GM19395 (cell line): Measurements from ENCODE around the gene KLF13.

Source experiments
- ATAC-seq: cut with Tn5 transposase; IDR thresholded peaks from one replicate; pipeline ENCODE4 v1.9.1; 2021; ENCODE audit warnings: mild to moderate bottlenecking, moderate library complexity; ENCODE audit not compliant: unreplicated experiment

The KLF13 gene

DNA sequence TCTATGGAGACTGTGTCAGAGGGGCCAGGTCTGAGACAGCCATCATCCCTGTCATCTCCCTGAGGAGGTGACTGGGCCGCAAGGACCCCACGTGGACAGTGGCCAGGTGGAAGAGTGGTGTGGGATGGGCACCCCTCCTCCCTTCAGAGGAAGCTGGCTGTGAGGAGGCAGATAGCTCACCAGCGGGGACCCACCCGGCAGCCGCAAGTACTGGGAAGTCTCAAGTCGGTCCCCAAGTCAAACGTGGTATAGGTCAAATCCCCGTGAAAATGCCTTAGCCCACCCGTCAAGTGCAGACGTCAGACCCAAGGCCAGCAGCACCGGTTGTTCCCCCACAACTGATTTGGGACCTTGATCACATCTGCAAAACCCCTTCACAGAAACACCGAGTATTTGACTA is 12.3 kb upstream of the KLF13 start:
- no peak for ATAC-seq

DNA sequence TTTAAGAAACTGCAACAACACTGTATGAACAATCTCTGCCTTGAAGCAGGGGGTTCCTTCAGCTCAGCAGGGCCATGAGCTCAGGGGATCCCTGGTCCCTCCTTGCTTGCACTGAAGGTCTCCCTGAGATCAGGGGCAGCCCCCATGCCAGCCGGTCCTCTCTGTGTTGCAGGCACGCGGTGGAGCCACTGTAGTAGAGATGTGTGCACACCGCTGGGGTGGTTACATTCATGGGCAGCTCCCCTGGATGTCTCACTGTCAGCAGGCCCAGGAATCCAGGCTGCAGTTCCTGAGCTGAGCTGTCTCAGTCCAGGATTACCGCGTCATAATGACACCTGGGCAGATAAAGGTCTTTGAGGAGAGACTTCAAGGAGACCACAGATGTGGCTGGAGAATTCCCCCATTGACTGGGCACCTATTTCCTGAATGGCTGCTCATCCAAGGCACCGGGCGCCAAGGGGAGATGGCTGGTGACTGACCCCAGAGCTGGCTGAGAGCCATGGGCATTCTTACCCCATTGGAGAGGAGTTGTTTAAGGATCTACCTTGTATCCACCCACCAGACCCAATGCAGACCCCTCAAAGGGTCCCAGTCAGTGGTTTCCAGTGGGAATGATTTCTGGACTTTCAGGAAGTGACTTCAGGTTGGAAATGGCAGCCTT is 10.4 kb upstream of the KLF13 start:
- ATAC-seq: no peak

DNA sequence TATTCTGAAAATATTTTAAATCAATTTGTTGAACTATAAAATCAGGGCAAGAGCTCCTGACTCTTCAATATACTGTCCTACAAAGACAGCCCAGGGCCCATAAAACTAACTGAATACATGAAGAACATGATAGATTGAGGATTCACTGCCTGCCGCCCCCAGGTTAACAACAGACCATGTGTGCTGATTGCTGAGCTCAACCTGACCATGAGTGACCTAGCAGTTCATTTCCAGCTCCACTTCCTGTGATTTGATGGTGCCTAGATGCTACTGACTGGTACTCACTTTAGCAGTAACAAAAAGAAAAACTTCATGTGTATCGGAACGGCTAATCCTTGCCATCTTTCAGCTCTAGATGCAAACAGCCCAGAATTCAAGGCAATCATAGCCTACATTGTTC is 9.6 kb upstream of the KLF13 start:
- ATAC-seq: no peak

DNA sequence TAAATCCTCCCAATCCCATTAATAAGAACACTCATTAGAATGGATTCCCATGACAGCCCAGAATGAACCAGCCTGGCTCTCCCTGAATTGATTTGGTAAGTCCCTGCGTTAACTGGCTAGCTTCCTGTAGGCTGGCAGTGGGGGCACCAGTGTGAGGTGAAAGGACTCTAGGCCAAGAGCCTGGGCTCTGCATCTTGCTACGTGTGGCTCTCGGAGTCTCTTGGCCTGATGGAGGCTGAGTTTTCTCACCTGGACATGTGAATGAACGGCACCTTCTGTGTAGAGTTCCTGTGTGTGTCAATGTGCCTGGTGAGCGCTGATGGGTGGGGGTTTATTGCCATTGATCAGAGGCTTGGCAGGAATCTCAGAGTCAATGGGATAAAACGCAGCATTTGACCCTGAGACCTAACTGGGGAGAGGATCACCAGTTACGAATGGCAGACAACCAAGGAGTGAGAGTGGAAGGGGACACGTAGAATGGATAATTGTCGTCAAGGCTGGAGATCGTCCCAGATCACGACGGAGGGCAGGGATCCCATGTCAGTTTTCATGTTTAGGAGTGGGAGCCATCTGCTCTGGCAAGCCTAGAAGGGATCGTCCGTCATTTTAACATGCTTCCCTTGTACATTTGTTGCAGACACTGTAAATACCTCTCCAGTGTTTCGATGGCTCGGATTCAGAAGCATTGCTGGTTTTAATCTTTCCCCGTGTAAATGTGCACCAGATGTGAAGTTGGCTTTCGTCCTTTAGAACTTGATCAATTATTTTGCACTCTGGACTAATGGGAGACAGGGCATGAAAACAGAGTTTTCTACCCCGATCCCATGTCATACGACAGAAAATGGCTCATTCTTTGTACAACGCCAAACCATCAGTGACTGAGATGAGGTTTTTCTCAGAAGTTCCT is 9.0 kb upstream of the KLF13 start:
- no peak for ATAC-seq

DNA sequence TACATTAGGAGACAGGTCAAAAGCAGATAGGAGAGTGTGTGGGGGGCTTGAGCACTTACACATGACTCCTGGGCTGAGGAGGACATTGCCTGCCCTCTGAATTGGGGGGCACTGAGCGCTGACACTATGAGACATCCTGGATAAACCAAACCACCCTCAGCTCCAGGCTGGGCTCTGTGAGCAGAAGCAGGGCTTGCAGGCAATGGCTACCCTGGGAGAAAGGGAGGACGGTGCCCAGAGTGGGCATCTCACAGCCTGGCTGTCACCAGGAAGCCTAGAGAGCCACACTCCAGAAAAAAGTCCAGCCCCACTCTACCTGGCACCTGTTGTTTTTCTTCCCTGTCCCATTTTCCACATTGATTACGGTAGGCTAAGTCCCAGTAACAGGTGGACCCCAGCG is 8.2 kb upstream of the KLF13 start:
- ATAC-seq: no peak

DNA sequence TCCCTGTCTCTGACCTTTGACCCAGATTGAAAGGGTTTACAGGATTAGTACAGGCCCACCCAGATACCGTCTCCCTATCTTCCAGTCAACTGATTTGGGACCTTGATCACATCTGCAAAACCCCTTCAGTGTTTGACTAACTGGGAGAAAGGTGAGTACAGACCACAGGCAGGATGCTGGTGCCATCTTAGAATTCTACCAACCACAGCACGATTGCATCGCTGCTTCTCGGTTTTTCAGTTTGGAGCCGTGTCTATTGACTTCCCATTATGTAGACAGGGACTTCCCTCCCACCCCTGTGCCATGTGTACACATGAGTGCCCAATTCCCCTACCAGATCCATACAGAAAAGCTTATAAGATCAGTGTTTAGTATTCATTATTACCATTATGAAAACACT is 6.6 kb upstream of the KLF13 start:
- ATAC-seq: no peak

DNA sequence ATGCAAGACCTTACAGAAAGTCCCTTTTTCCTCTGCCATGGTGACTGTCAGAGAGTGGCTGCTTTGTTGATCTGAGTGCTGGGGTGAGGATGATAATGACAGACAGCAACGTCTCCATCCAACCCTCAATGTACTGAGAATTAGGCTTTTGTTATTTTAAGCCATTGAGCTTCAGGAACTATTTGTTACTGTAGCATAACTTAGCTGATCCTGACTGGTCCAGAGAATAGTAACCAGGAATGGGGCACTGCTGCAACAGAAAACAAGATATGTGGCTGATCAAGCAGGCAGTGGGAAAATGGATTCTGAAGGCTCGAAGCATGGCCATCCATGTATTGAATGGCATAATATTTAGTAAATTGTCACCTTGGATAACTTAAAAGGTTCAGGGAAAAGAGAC is 5.2 kb upstream of the KLF13 start:
- ATAC-seq: no peak

DNA sequence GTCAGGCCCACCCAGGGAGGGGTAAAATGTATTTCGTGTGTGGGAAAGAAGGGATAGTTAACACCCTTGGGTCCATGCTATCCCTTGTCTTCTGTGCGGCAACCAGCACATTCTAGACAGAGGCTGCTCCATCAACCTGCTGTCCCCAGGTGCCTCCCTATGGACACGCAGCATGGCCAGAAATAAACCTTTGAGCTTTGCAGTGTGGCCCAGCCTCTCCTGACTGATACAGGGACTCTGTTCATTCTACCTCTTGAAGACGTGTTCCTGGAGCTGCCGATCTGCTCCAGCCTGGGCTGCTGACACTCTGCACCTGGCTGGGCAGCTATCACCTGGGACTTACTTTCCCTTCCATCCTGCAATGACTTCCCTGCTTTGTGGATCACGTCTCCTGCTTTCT is 4.1 kb upstream of the KLF13 start:
- no peak for ATAC-seq

DNA sequence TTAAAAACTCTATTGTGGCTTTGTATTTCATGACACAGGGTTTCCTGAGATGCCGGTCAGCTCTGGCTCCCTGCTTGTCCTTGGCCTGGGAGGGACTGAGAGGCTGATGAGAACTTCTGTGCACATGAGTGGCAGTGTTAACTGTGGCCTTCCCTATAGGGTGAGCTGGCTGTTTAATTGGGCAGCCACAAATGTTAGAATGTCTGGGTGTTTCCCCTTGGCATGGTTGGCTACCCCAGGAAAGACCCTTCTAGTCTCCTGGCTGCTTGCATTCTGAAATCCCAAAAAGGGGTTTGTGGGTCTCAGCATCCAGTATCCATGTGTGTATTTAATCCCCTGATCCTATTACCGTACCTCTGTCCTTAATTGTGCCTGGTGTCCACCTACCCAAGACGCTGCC is 3.0 kb upstream of the KLF13 start:
- ATAC-seq: no peak

DNA sequence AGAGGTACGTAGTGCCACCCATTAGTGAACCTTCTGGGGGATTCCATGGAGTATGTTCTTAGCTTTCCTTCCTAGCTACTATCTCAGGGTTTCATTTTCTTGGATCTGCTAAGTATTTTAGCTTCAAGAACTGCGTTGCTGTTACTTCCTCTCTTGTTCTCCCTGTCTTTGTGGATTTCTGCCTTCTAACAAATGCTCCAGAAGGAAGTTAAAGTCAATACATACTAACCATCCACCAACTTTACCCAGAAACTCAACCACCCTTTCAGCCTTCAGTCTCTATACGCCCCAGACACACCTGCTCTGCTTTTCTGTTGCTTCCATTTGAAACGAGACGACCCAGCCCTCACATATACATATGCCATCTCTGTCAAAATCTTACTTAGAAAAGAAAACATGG is 2.4 kb upstream of the KLF13 start:
- no peak for ATAC-seq

DNA sequence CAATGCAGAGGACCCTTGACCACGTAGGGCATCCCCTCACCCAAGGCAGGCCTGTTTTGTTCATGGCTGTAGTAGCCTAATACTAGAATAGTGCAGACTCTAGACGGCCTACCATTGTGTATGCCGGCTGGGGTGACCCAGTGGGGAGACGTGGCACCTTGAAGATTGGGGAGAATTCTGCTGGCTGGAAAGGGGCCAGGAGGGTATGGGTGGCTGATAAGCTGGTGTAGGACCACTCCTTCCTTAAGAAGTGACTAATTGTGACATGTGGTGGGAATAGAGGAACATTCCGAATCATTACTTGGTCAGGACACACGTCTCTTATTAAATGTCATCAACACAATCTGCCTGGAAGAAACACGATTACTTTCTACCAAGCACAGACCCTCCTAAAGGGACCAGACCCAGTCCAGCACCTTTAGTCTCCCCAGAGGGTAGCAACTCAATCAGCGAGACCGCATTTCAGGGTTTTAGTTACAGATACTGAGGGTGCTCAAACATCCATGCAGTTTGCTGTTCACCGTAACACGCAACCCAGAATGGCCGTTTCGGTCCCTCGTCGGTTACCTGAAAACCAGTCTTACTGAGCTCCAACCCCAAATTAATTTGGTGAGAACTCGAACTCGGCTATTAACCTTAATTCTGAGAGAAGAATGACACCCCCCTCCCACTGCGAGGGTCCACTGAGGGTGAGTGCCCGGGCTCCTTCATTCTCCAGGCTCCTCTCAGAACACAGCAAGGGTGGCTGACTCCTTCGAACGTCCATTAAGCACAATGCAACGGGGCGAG is 1.6 kb upstream of the KLF13 start:
- no peak for ATAC-seq

DNA sequence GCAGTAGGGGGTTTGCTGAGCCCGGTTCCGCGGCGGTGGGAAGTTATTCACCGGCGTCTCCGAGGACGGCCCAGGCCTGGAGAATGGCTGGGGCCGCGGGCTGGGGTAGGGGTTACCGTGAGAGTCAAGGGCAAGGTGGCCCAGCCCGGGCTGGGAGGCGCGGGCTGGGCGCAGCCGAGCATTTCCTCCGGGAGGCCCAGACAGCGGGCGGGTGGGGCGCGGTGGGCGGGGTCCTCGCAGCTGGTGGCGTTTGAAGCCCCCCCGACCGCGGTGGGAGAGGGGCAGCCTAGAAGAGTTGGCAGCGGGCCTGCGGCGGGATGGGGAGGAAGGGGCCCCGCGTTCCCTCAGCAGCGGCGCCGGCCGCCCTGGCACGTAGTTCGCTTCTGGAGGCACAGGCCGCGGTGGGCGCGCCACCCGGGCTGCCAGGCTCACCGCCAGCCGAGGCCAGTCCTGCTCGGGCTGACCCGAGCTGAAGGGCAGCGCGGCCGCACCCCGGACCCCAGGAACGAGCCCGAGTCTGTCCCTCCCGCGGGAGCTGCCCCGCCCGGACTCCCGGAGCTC is 960 bp upstream of the KLF13 start:
- ATAC-seq: peak; percentile 7

DNA sequence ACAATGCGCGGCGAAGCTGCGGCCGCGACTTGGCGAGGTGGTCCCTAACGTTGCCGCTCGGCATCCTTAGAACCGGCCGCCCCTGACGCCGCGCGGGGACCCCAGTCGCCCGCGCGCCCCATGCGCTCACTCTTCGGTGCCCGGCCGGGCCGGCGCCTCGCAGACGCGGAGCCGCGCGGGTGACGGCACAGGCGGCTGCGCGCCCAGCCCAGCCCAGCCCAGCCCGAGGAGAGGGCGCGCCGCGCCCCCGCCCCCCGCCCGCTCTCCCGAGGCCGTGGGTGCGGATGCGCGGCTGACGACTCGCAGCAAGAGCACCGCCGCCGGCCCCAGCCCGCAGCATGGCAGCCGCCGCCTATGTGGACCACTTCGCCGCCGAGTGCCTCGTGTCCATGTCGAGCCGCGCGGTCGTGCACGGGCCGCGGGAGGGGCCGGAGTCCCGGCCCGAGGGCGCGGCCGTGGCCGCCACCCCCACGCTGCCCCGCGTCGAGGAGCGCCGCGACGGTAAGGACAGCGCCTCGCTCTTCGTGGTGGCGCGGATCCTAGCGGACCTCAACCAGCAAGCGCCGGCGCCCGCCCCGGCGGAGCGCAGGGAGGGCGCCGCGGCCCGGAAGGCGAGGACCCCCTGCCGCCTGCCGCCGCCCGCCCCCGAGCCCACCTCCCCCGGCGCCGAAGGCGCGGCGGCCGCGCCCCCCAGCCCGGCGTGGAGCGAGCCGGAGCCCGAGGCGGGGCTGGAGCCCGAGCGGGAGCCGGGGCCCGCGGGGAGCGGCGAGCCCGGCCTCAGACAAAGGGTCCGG is 437 bp downstream of the KLF13 start:
- ATAC-seq: peak; percentile 16

DNA sequence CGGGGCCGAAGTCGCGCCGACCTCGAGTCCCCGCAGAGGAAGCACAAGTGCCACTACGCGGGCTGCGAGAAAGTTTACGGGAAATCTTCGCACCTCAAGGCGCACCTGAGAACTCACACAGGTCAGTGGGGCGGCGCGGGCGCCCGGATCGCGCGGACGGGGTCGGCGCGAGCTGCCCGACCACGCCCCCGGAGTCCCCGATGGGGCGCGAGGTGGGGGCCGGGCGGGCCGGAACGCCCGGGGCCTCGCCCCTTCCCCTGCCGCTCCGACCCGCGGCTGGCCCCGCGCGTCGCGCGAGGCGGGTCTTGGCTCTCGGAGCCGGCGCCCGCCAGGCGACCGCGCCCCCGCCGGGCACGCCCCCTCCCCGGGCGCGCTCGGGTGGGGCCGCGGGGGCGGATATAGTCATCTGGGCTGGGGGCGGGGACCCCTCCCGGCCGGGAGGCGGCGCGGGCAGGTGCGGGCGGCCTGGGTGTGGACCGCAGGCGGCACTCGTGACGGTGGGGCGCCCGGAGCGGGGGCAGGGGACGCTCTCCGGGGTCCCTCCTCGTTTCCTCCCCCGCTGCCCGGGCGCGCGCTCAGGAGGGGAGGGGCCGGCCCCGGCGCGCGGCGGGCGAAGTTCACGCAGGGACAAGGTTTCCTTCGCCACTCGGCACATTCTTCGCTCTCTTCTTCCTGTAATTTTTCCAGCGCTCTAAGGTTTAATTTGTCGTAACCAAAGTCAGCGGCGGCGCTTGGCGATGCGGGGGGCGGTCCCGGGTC is 1.2 kb downstream of the KLF13 start:
- ATAC-seq: no peak

DNA sequence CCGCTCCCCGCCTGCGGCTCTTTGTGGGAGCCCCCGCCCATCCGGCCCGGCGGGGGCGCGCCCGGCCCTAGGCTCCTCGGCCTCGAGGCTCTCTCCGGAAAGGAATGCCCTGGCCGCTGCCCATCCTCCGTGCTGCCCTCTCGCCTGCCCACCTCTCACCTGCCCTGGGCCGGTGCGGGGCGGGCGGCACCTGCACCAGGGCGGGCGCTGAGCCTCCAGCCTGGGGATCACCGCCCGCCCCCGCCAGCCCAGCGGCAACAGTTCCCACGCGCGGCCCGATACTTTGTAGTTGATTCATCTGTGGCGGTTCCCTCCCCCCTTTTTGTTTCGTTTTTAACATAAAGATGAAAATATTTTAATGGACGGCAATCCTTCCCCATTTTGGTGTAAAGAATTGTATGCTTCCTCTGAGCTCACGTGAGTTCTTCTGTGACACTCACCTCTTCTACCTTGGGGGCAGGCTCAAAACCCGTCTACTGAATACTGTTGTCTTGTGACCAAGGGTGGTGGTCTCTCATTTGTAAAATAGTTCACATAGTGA is 1.9 kb downstream of the KLF13 start:
- no peak for ATAC-seq

DNA sequence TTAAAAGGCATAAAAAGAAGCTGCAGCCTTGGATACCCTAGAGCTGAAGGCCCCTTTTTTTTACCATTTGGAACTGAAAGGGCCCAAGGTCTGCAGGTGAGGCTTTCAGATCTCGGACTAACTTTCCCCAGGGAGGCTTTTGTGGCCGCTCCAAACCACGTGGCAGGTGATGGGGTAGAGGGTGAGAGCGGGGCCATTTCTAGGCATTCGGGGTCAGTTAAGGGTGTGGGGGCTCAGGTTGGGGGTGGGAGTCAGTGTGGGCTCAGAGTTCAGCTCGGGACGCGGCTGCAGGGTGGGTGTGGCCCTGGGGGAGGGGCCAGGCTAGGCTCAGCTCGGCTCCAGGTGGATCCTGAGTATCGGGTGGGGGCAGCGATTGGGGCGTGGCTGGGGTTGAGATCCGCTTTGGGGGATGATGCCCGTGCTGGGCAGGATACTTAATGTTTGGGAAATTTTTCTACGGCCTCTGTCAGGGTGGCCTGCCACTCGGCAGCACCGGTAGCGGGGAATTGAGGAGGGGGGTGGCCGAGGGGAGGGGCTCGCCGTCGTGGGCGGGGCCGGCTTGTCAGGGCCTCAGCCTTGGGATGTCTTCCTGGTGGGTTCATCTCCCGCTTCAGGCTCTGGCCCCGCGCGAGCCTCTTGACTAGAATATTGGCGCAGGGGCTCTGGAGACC is 2.5 kb downstream of the KLF13 start:
- ATAC-seq: no peak

DNA sequence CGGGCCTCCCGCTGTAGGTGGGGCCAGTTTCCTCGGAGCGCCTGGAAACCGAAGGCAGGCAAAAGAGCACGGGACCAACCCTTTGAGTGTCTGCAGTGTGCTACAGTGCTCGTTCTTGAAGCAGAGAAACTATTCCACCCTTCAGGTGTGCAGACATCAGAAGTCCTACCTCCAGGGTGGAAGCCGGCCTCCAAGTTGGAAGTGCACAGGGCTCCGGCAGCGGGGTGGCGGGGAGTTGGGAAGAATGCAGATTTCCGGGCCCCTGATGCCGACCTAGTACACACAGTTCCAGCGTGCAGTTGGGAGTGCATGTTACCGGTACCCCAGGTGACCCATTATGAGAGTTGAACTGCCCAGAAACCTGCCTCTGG is 3.0 kb downstream of the KLF13 start:
- no peak for ATAC-seq

DNA sequence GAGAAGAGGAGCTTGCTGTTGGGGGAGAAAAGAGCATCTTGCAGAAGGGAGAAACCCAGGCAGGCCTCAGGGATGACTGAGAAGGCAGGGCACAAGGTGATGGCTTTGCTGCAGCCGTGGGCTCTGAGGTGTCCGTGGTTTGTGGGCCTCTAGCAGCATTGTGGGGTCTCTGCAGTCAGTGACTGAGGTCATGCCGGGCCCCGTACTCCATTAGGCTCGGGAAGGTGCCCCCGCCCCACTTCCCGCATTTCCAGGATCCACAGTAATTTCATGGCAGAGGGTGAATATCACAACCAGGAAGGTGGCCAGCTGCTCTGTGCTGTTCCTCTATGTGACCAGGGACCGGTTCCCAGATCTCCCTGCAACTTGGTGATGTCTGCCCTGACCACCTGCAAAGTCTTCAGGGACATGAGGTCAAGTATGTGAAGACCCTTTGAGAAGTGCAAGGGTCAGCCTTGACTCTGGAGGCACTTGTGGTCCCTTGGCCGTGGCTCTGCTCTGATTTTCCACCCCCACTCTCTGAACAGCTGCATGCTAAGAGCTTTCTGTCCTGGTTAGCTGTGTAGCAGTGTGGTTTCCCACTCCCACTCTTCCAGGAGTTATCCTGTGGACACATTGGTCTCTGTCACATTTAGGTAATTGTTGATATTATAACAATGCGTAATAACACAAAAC is 3.6 kb downstream of the KLF13 start:
- no peak for ATAC-seq

DNA sequence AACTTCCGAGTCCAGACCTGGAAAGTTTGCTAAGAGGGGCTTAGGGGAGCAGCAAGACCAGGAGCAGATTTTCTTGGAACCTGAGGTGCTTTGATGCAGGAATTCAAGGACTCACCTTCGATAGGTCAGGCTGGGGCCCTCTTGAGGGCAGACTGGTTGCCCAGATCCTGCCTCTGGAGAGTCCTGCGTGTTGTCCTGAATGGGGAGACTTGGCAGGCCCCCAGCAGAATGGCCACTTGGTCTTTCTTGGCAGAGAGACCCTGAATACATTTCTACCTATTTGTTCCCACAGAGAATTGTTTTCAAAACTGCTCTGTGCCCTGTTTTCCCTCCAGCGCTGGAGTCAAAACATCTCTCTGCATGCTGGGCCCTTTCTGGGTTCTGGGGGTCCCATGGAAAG is 4.2 kb downstream of the KLF13 start:
- no peak for ATAC-seq
